Vagina (tissue), 2 donors: ENCODE data around the gene LCMT2. TPM values are rescaled to one million over a fixed set of nuclear protein-coding genes. Genes with fewer than 3 reads are reported as not detected.

Experiments used
- DNase-seq, 2 donors: peaks; one replicate each; pipeline ENCODE4 v3.0.0-alpha.2; 2017; ENCODE audit errors: extremely low spot score in 2 of 2
- H3K27ac ChIP-seq: fragments of 200-600 bp; sonication (generic); one replicate; pipeline ENCODE4 v1.5.1; 2019
- H3K27me3 ChIP-seq: fragments of 200-600 bp; sonication (generic); one replicate; pipeline ENCODE4 v1.5.1; 2019
- H3K36me3 ChIP-seq, 2 donors: fragments of 200-600 bp; sonication (generic); one replicate each; pipeline ENCODE4 v1.5.1; 2017 to 2019
- H3K4me1 ChIP-seq: fragments of 200-600 bp; sonication (generic); one replicate; pipeline ENCODE4 v1.5.1; 2019
- H3K4me3 ChIP-seq, 2 donors: fragments of 200-600 bp; sonication (generic); 1 replicate in 1 of 2; 2 replicates in 1 of 2; pipeline ENCODE4 v1.5.1; 2016 to 2019
- H3K9me3 ChIP-seq: fragments of 200-600 bp; sonication (generic); one replicate; pipeline ENCODE4 v1.5.1; 2019
- CTCF ChIP-seq, 3 experiments: fragments of 450-650 bp in 2 of 3; fragments of 200-600 bp in 1 of 3; sonication (generic) in 1 of 3; IDR thresholded peaks; one replicate each; pipeline ENCODE4 v1.5.1; 2017 to 2019; ENCODE audit warnings: antibody characterized with exemption in 3 of 3, mild to moderate bottlenecking in 2 of 3, moderate library complexity in 2 of 3
- POLR2A ChIP-seq, 2 donors: fragments of 450-650 bp; IDR thresholded peaks; one replicate each; pipeline ENCODE4 v1.6.1; 2017; ENCODE audit warnings: antibody characterized with exemption in 2 of 2, mild to moderate bottlenecking in 2 of 2, moderate library complexity in 2 of 2
- POLR2AphosphoS5 ChIP-seq, 2 donors: sonication (generic); formaldehyde crosslinking; IDR thresholded peaks; one replicate each; pipeline ENCODE4 v1.9.0; 2017; ENCODE audit warnings: antibody characterized with exemption in 2 of 2, mild to moderate bottlenecking in 2 of 2, low read depth in 1 of 2; ENCODE audit not compliant: insufficient read depth in 1 of 2
- intact Hi-C: fragments of 100-400 bp; cut with DNase I; formaldehyde crosslinking; loops from one replicate; pipeline ENCODE4 v1.15.1; 2023
- total RNA-seq: library from RNA; depleted of rRNA; stranded (reverse); fragments of >200 nt; gene quantifications from one replicate; pipeline ENCODE4 v1.2.3, GENCODE V29; 2016

Gene LCMT2
- total RNA-seq, 1 donor from 2014 or later = 5.4 TPM

GRCh38 chr15:43370310-43370974, 40.1 kb upstream of the LCMT2 start:
- H3K36me3 ChIP-seq = peaks cover 0 to 22% of the 10 kb centered on the region in 2 donors
- H3K9me3 ChIP-seq = no peaks in the 10 kb centered on the region
- peak overlapping the region; percentile 72 to 76 for H3K4me3 ChIP-seq
- peak overlapping the region; percentile 78 for H3K27ac ChIP-seq
- peaks cover 27% of the 10 kb centered on the region for H3K4me1 ChIP-seq
- TF ChIP-seq POLR2AphosphoS5 (IDR thresholded peaks at IDR 0.05; ENCODE audit: insufficient read depth in 1 of 2, low read depth in 1 of 2) = no peak
- no peak for TF ChIP-seq CTCF (IDR thresholded peaks at IDR 0.05)
- no peak for TF ChIP-seq POLR2A (IDR thresholded peaks at IDR 0.05)
- H3K27me3 ChIP-seq = no peaks in the 10 kb centered on the region
- intact Hi-C loops = no loop called here
- no peak for DNase-seq

DNA sequence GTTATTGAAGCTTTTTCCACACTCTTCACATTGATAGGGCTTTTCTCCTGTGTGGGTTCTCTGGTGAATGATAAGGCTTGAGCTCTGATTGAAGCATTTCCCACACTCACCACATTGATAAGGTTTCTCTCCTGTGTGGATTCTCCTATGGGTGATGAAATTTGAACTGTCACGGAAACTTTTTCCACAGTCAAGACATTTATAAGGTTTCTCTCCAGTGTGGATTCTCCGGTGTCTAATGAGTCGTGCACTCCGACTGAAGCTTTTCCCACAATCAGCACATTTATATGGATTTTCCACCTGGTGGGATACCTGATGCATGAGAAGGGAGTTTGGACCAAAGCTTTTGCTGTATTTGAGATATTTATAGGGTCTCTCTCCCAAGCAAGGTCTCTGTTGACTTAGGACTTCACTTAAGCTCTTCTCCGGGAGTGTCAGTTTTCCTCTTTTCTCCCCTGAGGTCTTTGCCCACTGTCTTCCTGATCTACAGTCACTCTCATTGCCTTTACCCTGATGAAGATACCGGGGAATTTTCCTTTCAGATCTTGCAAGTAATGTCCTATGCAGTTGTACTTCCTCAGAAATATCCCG, 31.0 kb upstream of the LCMT2 start:
- intact Hi-C loops = no loop called here
- TF ChIP-seq POLR2A (IDR thresholded peaks at IDR 0.05) (no peak), CTCF (IDR thresholded peaks at IDR 0.05) (no peak), POLR2AphosphoS5 (IDR thresholded peaks at IDR 0.05; ENCODE audit: insufficient read depth in 1 of 2, low read depth in 1 of 2) (no peak)
- H3K36me3 ChIP-seq = peaks cover 6 to 80% of the 10 kb centered on the region in 2 donors
- no peak overlapping the region for H3K27ac ChIP-seq
- peaks cover 41% of the 10 kb centered on the region for H3K9me3 ChIP-seq
- no peaks in the 10 kb centered on the region for H3K27me3 ChIP-seq
- no peak overlapping the region for H3K4me3 ChIP-seq
- DNase-seq = no peak
- H3K4me1 ChIP-seq = no peaks in the 10 kb centered on the region

DNA sequence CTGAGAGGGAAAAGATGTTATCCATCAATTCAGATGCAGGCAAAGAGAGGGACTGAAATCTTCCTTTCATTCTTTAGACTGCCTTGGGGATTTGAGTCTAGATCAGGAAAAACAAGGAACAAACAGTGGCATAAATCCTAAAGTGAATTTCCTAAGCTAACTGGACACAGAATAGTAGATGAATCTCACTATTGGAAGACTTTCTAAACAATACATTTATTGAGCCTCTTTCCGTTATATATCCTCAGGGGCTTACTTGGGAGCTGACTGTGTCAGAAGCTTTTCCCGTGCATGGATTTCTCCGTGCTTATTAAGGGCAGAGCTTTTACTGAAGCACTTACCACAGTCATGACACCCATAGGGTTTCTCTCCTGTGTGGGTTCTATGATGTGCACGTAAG, 30.4 kb upstream of the LCMT2 start:
- intact Hi-C loops = no loop called here
- Histone ChIP-seq H3K36me3 (peaks cover 6 to 74% of the 10 kb centered on the region in 2 donors), H3K4me3 (no peak overlapping the region), H3K27ac (no peak overlapping the region), H3K4me1 (no peaks in the 10 kb centered on the region), H3K9me3 (peaks cover 41% of the 10 kb centered on the region), H3K27me3 (no peaks in the 10 kb centered on the region)
- TF ChIP-seq CTCF (IDR thresholded peaks at IDR 0.05) (no peak), POLR2A (IDR thresholded peaks at IDR 0.05) (no peak), POLR2AphosphoS5 (IDR thresholded peaks at IDR 0.05; ENCODE audit: insufficient read depth in 1 of 2, low read depth in 1 of 2) (no peak)
- no peak for DNase-seq

DNA sequence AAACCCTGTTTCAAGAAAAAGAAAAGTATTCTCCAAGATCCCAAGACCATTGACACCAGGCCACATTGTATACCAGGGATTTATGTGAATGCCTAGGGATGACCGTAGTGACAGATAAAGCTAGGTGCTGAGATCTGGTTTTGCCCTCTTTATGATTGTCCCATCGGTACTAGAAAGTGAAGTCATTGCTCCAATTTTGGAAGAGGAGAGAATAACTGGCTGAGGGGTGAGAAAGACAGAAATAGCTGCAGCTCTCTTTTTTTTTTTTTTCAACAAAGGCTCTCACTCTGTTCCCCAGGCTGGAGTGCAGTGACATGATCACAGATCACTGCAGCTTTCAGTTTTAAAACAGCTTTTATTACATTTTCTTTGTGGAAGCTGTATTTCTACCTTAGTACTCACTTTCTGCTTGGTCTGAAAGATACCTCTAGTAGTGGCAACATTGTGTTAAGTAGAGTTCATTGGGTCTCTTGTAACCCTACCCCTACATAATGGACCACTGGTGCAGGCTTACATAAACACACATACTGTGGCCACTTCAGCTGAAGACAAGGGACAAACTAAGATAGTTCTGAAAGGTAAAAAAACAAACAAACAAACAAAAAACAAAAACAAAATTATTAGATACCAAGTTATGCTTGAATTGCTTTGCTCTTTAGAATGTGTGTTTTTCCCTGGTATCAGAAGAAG, 22.5 kb upstream of the LCMT2 start:
- H3K27ac ChIP-seq = no peak overlapping the region
- no peaks in the 10 kb centered on the region for H3K27me3 ChIP-seq
- intact Hi-C loops = no loop called here
- H3K4me3 ChIP-seq = no peak overlapping the region
- no peak for DNase-seq
- no peaks in the 10 kb centered on the region for H3K4me1 ChIP-seq
- H3K36me3 ChIP-seq = peaks cover 0 to 14% of the 10 kb centered on the region in 2 donors
- H3K9me3 ChIP-seq = no peaks in the 10 kb centered on the region
- TF ChIP-seq POLR2A (IDR thresholded peaks at IDR 0.05) (no peak), CTCF (IDR thresholded peaks at IDR 0.05) (no peak), POLR2AphosphoS5 (IDR thresholded peaks at IDR 0.05; ENCODE audit: insufficient read depth in 1 of 2, low read depth in 1 of 2) (no peak)

GRCh38 chr15:43347114-43347513, 16.7 kb upstream of the LCMT2 start:
- Histone ChIP-seq H3K27ac (no peak overlapping the region), H3K27me3 (no peaks in the 10 kb centered on the region), H3K4me1 (no peaks in the 10 kb centered on the region), H3K36me3 (peaks cover 0 to 9% of the 10 kb centered on the region in 2 donors), H3K4me3 (no peak overlapping the region), H3K9me3 (no peaks in the 10 kb centered on the region)
- intact Hi-C loops = no loop called here
- TF ChIP-seq POLR2AphosphoS5 (IDR thresholded peaks at IDR 0.05; ENCODE audit: insufficient read depth in 1 of 2, low read depth in 1 of 2) (no peak), CTCF (IDR thresholded peaks at IDR 0.05) (no peak), POLR2A (IDR thresholded peaks at IDR 0.05) (no peak)
- no peak for DNase-seq
